ENCODE results near the gene DAAM1. TPM values are rescaled to one million over a fixed set of nuclear protein-coding genes. Genes with fewer than 3 reads are reported as not detected.

The DAAM1 gene
- total RNA-seq, 1 experiment from 2014 or later: 35.3 TPM

DNA sequence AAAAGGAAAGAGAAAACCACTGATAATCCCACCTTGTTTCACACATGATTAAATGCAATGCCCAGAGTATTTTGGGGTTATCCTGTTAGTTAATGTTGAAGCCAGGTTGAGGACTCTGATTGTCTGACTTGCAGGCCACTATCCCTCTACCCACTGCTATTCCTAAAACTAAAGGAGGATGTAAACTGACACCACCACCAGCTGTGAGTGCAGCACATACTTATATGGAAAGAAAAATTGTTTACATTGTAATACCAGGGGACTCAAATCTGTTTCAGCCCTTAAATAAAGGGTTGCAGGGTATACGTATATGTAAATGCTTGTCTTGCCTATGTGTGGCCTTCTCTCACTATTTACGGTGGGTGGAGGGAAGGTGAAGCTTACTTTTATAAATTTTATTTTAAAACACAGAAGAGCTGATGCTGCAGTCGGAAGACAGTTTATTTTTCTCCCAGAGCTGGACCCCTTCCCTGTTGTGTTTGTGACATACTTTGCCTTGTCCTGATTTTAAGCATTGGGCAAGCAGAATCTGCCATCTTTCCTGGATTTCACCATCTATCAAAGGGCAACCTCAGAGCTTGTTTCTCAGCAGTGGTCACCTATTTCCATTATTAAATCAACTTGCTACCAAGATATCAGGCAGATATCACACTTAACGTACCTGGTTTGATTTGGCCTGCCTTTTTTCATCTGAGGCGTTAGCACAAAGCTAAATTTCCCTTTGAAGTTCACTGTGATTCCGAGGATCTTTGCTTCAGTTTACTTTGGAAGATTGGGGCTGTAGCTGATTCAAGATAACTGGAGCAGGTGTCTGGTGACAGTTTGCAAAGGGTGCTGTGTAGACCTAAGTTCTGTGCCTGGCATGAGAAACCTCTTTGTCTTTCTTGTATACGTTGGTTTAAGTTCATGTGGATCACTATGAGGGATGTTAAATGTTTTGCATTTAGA lies 25.2 kb downstream of the DAAM1 start:
- H3K4me3 ChIP-seq (ENCODE audit: low read depth, low read length): no peak overlapping the region
- Mint-ChIP-seq H3K4me1 (ENCODE audit: low read depth, unreplicated experiment) (peaks cover 7% of the 10 kb centered on the region), H3K4me3 (ENCODE audit: unreplicated experiment) (no peak overlapping the region), H3K9me3 (ENCODE audit: unreplicated experiment) (no peaks in the 10 kb centered on the region), H3K27ac (ENCODE audit: unreplicated experiment) (no peak overlapping the region), H3K36me3 (ENCODE audit: insufficient read depth, unreplicated experiment) (no peaks in the 10 kb centered on the region), H3K27me3 (ENCODE audit: insufficient read depth, unreplicated experiment) (no peaks in the 10 kb centered on the region)
- H3K27me3 ChIP-seq (replicated peaks; ENCODE audit: control insufficient read depth, insufficient read depth, low read length): no peaks in the 10 kb centered on the region
- no TSS peak for BruUV-seq (replicated peaks)
- TF ChIP-seq, protein P1, sequence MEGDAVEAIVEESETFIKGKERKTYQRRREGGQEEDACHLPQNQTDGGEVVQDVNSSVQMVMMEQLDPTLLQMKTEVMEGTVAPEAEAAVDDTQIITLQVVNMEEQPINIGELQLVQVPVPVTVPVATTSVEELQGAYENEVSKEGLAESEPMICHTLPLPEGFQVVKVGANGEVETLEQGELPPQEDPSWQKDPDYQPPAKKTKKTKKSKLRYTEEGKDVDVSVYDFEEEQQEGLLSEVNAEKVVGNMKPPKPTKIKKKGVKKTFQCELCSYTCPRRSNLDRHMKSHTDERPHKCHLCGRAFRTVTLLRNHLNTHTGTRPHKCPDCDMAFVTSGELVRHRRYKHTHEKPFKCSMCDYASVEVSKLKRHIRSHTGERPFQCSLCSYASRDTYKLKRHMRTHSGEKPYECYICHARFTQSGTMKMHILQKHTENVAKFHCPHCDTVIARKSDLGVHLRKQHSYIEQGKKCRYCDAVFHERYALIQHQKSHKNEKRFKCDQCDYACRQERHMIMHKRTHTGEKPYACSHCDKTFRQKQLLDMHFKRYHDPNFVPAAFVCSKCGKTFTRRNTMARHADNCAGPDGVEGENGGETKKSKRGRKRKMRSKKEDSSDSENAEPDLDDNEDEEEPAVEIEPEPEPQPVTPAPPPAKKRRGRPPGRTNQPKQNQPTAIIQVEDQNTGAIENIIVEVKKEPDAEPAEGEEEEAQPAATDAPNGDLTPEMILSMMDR (IDR thresholded peaks at IDR 0.05; ENCODE audit: insufficient read depth in 1 of 2, low read depth in 1 of 2, low read length in 1 of 2, severe bottlenecking in 1 of 2, unreplicated experiment in 1 of 2): no peak
- POLR2A ChIA-PET: no interaction called here
- no peak for DNase-seq
- H3K9me3 ChIP-seq: no peaks in the 10 kb centered on the region
- H3K36me3 ChIP-seq (ENCODE audit: control insufficient read depth, insufficient read depth, low read length): no peaks in the 10 kb centered on the region
- peaks cover 14% of the 10 kb centered on the region for H3K4me1 ChIP-seq
- intact Hi-C loops (cut with micrococcal nuclease; ENCODE audit: unreplicated experiment): no loop called here
- CTCF ChIA-PET: interaction anchor here (0.6 kb wide), 1 partner anchor 16 kb away, joined by 3 read pairs; no protein-coding TSS in a partner anchor

DNA sequence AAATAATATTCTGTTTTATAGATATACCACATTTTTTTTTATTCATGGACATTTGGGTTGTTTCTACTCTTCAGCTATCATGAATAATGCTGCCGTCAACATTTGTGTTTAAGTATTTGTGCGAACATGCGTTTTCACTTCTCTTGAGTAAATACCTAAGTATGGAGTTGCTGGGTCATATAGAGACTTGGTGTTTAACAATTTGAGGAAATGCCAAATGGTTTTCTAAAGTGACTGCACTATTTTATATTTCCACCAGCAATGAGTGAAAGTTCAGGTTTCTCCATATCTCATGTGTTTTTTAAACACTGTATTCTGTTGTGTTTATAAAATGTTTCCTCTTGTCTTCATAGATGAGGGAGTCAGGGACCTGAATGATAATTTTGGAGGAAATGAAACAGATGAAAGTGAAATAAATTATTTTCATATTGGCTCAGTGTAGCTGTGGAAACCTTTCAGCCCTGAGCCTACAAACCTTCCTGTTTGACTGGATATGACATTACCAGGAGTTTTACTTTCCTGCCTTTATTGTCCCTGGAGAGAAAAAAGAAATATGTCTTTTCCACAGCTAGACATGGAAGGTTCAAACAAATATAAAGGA lies 26.3 kb downstream of the DAAM1 start:
- peaks cover 7% of the 10 kb centered on the region for H3K4me1 Mint-ChIP-seq (ENCODE audit: low read depth, unreplicated experiment)
- H3K4me3 Mint-ChIP-seq (ENCODE audit: unreplicated experiment): no peak overlapping the region
- Histone ChIP-seq H3K9me3 (no peaks in the 10 kb centered on the region), H3K4me1 (peaks cover 14% of the 10 kb centered on the region), H3K36me3 (ENCODE audit: control insufficient read depth, insufficient read depth, low read length) (no peaks in the 10 kb centered on the region), H3K27me3 (replicated peaks; ENCODE audit: control insufficient read depth, insufficient read depth, low read length) (no peaks in the 10 kb centered on the region), H3K4me3 (ENCODE audit: low read depth, low read length) (no peak overlapping the region)
- intact Hi-C loops (cut with micrococcal nuclease; ENCODE audit: unreplicated experiment): no loop called here
- no peaks in the 10 kb centered on the region for H3K9me3 Mint-ChIP-seq (ENCODE audit: unreplicated experiment)
- no peaks in the 10 kb centered on the region for H3K27me3 Mint-ChIP-seq (ENCODE audit: insufficient read depth, unreplicated experiment)
- no peak overlapping the region for H3K27ac Mint-ChIP-seq (ENCODE audit: unreplicated experiment)
- POLR2A ChIA-PET: no interaction called here
- CTCF ChIA-PET: no interaction called here
- TF ChIP-seq, protein P1 (IDR thresholded peaks at IDR 0.05; ENCODE audit: insufficient read depth in 1 of 2, low read depth in 1 of 2, low read length in 1 of 2, severe bottlenecking in 1 of 2, unreplicated experiment in 1 of 2): no peak
- H3K36me3 Mint-ChIP-seq (ENCODE audit: insufficient read depth, unreplicated experiment): no peaks in the 10 kb centered on the region
- no TSS peak for BruUV-seq (replicated peaks)
- DNase-seq: no peak

DNA sequence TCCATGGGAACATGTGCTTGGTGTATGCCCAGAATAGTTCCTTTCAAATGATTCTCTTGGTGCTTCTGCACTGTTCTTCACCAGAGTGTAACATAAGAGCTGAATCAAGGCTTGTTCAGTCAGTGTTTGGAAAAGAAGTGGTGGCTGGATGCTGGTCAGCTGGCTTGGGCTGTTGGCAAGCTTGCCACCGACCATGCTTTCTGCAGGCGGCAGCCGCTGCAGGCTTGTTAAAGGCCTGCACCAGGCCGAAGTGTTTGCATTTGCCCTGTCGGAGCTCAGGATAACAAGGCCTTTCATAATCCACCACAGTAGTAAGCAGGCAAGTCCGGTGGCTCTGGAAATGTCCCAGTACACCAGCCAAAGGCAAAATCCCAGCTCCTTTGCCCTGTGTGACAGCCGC lies 26.9 kb downstream of the DAAM1 start:
- ChIA-PET POLR2A (no interaction called here), CTCF (no interaction called here)
- no peak overlapping the region for H3K4me3 ChIP-seq (ENCODE audit: low read depth, low read length)
- Mint-ChIP-seq H3K4me3 (ENCODE audit: unreplicated experiment) (no peak overlapping the region), H3K27ac (ENCODE audit: unreplicated experiment) (peak overlapping the region; percentile 35), H3K36me3 (ENCODE audit: insufficient read depth, unreplicated experiment) (no peaks in the 10 kb centered on the region), H3K9me3 (ENCODE audit: unreplicated experiment) (no peaks in the 10 kb centered on the region), H3K4me1 (ENCODE audit: low read depth, unreplicated experiment) (peaks cover 7% of the 10 kb centered on the region), H3K27me3 (ENCODE audit: insufficient read depth, unreplicated experiment) (no peaks in the 10 kb centered on the region)
- H3K36me3 ChIP-seq (ENCODE audit: control insufficient read depth, insufficient read depth, low read length): no peaks in the 10 kb centered on the region
- no peaks in the 10 kb centered on the region for H3K27me3 ChIP-seq (replicated peaks; ENCODE audit: control insufficient read depth, insufficient read depth, low read length)
- H3K9me3 ChIP-seq: no peaks in the 10 kb centered on the region
- BruUV-seq (replicated peaks): no TSS peak
- no peak for DNase-seq
- intact Hi-C loops (cut with micrococcal nuclease; ENCODE audit: unreplicated experiment): no loop called here
- peaks cover 14% of the 10 kb centered on the region for H3K4me1 ChIP-seq
- TF ChIP-seq, protein P1 (IDR thresholded peaks at IDR 0.05; ENCODE audit: insufficient read depth in 1 of 2, low read depth in 1 of 2, low read length in 1 of 2, severe bottlenecking in 1 of 2, unreplicated experiment in 1 of 2): no peak
